ENCODE measurements around the gene YWHAQ. TPM values are rescaled to one million over a fixed set of nuclear protein-coding genes. Genes with fewer than 3 reads are reported as not detected.
"Not testable (repeated sequence)": the region's sequence is repeated elsewhere in the genome, so short reads cannot be mapped to it uniquely, and the experiment has no call there.

YWHAQ gene
- total RNA-seq, 1 donor from 2014 or later, result 164 TPM

DNA sequence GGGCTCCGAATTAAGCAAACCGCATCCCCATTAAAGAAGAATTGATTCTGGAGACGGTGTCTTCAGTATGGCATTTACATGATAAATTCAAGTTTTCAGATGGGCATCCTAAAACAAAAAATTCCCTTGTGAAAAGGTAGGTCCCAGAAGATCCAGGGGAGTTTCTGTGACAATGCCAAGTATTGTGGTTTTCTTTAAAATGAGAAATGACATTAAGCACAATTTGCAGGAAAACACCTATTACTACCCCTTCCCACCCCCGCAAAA lies 689 bp upstream of the YWHAQ start:
- Mint-ChIP-seq H3K4me3 (peak overlapping the region; percentile 88), H3K27me3 (no peaks in the 10 kb centered on the region), H3K9me3 (no peaks in the 10 kb centered on the region), H3K4me1 (peaks cover 46% of the 10 kb centered on the region), H3K36me3 (ENCODE audit: low read depth) (peaks cover 34% of the 10 kb centered on the region), H3K27ac (peak overlapping the region; percentile 41)
- DNase-seq (no peak), ATAC-seq (ENCODE audit: low read depth) (no peak)
- TF ChIP-seq, protein P1, sequence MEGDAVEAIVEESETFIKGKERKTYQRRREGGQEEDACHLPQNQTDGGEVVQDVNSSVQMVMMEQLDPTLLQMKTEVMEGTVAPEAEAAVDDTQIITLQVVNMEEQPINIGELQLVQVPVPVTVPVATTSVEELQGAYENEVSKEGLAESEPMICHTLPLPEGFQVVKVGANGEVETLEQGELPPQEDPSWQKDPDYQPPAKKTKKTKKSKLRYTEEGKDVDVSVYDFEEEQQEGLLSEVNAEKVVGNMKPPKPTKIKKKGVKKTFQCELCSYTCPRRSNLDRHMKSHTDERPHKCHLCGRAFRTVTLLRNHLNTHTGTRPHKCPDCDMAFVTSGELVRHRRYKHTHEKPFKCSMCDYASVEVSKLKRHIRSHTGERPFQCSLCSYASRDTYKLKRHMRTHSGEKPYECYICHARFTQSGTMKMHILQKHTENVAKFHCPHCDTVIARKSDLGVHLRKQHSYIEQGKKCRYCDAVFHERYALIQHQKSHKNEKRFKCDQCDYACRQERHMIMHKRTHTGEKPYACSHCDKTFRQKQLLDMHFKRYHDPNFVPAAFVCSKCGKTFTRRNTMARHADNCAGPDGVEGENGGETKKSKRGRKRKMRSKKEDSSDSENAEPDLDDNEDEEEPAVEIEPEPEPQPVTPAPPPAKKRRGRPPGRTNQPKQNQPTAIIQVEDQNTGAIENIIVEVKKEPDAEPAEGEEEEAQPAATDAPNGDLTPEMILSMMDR (IDR thresholded peaks at IDR 0.05), result no peak
- CTCF ChIA-PET, result no interaction called here
- intact Hi-C loops (cut with micrococcal nuclease), result loop anchor here (1.0 to 5.0 kb wide), 10 partner anchors 23 to 1113 kb away; partner anchors contain the start of genes ADAM17, CPSF3, IAH1 and ITGB1BP1
- POLR2A ChIA-PET, result interaction anchor here (0.5 to 3.1 kb wide), 15 partner anchors 9 to 818 kb away, joined by 3 to 74 read pairs (median 9); partner anchors contain the start of genes ADAM17, CPSF3, IAH1 and ITGB1BP1

DNA sequence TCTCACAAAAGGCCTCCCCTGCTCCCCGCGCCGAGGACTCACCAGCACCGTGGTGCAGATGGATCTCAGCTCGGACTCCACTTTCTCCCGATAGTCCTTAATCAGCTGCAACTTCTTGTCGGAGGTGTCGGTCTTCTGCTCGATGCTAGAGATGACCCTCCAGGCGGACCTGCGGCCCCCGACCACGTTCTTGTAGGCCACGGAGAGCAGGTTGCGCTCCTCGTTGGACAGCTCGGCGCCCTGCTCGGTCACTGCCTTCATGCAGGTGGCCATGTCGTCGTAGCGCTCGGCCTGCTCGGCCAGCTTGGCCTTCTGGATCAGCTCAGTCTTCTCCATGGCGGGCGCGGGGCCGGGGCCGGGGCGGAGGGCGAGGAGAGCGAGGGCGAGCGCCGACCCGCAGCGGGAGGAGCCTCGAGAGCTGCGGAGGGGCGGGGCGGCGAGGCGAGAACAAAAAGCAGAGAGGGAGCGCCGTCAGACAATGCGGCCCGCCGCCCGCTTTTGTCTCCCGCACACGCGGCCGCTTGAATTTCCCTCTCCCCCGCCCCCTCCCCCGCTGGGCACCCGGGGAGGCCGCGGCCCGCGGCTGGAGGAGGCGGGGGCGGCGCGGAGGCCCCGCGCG lies 571 bp downstream of the YWHAQ start:
- H3K27ac Mint-ChIP-seq, result peak overlapping the region; percentile 84
- peak; percentile 39 for ATAC-seq (ENCODE audit: low read depth)
- H3K36me3 Mint-ChIP-seq (ENCODE audit: low read depth), result peaks cover 47% of the 10 kb centered on the region
- intact Hi-C loops (cut with micrococcal nuclease), result loop anchor here (1.0 to 5.0 kb wide), 5 partner anchors 93 to 1115 kb away; partner anchors contain the start of genes KLF11 and RRM2
- peak; percentile 73 for DNase-seq
- H3K4me1 Mint-ChIP-seq, result peaks cover 59% of the 10 kb centered on the region
- TF ChIP-seq, protein P1 (IDR thresholded peaks at IDR 0.05), result no peak
- no peaks in the 10 kb centered on the region for H3K27me3 Mint-ChIP-seq
- CTCF ChIA-PET, result interaction anchor here (0.7 kb wide), 1 partner anchor 157 kb away, joined by 5 read pairs; no protein-coding TSS in a partner anchor
- peak overlapping the region; percentile 92 for H3K4me3 Mint-ChIP-seq
- H3K9me3 Mint-ChIP-seq, result no peaks in the 10 kb centered on the region
- POLR2A ChIA-PET, result interaction anchor here (0.7 to 3.1 kb wide), 21 partner anchors 8 to 817 kb away, joined by 3 to 74 read pairs (median 8); partner anchors contain the start of genes ADAM17, CPSF3, IAH1 and ITGB1BP1

DNA sequence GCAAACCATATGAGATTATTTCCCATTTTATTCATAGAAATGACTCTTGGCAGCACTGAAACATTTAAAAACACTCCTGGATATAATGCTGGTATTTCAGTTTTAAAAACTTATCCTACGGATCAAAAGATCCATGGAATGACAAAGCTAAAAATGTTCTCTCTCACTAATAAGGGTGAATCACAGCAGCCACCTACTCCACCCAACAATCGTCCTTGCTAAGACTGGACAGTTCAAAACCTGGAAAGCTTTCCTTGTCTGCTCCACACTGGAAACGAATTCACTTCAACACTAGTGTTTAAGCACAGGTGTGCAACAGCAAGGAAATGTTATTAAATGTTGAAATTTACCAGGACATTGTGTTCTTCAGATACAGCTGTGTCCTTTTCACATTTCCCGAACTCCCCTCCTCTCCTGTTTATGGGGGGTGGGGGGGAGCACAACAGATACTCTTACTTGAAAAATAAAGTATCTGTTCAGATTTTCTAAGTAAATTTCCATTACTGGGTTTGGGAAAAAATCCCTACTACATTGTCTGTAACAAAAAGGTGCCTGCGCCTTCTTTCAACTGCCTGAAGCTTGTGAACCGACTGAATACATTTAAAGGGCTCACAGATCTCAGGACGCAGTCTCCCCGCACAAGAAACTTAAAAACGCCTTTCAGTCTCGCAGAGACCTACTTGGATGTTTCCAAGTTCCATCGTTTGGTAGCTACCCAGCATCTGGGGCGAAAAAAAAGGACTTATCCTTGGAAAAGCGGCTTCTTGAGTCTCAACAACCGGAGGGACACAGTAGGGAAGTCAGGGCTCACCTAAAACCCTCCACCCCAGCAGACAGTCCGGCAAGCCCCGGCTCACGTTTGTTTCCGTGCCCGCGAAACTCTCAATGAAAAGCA lies 1.3 kb downstream of the YWHAQ start:
- DNase-seq, result no peak
- CTCF ChIA-PET, result interaction anchor here (0.7 kb wide), 1 partner anchor 156 kb away, joined by 5 read pairs; no protein-coding TSS in a partner anchor
- TF ChIP-seq, protein P1 (IDR thresholded peaks at IDR 0.05), result no peak
- Mint-ChIP-seq H3K27ac (peak overlapping the region; percentile 84), H3K36me3 (ENCODE audit: low read depth) (peaks cover 51% of the 10 kb centered on the region), H3K9me3 (no peaks in the 10 kb centered on the region), H3K4me1 (peaks cover 60% of the 10 kb centered on the region), H3K27me3 (no peaks in the 10 kb centered on the region), H3K4me3 (peak overlapping the region; percentile 92)
- intact Hi-C loops (cut with micrococcal nuclease), result loop anchor here (1.0 to 5.0 kb wide), 6 partner anchors 9 to 1115 kb away; partner anchors contain the start of genes KLF11 and RRM2
- POLR2A ChIA-PET, result interaction anchor here (0.6 to 3.1 kb wide), 18 partner anchors 10 to 818 kb away, joined by 3 to 74 read pairs (median 8); partner anchors contain the start of genes ADAM17, CPSF3, IAH1 and ITGB1BP1
- ATAC-seq (ENCODE audit: low read depth), result no peak

DNA sequence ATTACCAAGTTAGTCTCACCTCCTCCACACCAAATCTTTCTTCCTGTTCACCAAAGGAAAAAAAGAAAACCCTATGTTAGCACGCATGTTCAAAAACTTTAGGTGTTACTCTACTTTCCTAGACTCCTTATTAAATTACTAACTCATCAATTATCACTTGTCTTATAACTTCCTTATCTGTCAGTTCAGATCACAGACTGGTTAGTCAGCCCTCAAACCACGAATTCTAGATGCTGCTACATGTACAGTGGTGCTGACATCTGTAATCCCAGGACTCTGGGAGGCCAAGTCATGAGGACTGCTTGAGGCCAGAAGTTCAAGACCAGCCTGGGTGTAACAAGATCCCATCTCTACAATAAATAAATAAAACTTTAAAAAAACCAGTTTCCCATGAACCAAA lies 3.5 kb downstream of the YWHAQ start:
- H3K4me1 Mint-ChIP-seq, result peaks cover 73% of the 10 kb centered on the region
- H3K27ac Mint-ChIP-seq, result no peak overlapping the region
- ChIA-PET CTCF (no interaction called here), POLR2A (no interaction called here)
- TF ChIP-seq, protein P1 (IDR thresholded peaks at IDR 0.05), result no peak
- no peak for DNase-seq
- H3K9me3 Mint-ChIP-seq, result no peaks in the 10 kb centered on the region
- H3K27me3 Mint-ChIP-seq, result no peaks in the 10 kb centered on the region
- peak overlapping the region; percentile 21 for H3K4me3 Mint-ChIP-seq
- intact Hi-C loops (cut with micrococcal nuclease), result no loop called here
- H3K36me3 Mint-ChIP-seq (ENCODE audit: low read depth), result peaks cover 66% of the 10 kb centered on the region
- ATAC-seq (ENCODE audit: low read depth), result no peak

DNA sequence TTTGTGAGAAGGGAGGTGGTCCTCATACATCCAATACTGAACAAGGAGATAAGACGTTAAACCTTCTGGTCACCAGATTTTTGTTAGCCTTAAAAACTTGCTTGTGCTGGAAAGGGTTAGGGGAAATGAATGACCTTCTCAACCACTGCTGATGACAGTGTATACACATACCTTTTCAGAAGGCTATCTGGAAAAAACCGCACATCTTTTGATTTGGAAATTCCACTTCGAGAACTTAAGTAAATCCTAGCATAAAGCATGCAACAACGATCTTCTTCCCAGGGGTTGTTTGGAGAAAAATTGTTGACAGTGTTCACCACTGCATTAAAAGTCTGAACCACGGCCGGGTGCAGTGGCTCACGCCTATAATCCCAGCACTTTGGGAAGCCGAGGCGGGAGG lies 7.6 kb downstream of the YWHAQ start:
- intact Hi-C loops (cut with micrococcal nuclease), result no loop called here
- H3K27ac Mint-ChIP-seq, result no peak overlapping the region
- CTCF ChIA-PET, result no interaction called here
- peaks cover 68% of the 10 kb centered on the region for H3K36me3 Mint-ChIP-seq (ENCODE audit: low read depth)
- peaks cover 80% of the 10 kb centered on the region for H3K4me1 Mint-ChIP-seq
- no peak for DNase-seq
- H3K27me3 Mint-ChIP-seq, result no peaks in the 10 kb centered on the region
- no peak overlapping the region for H3K4me3 Mint-ChIP-seq
- no peaks in the 10 kb centered on the region for H3K9me3 Mint-ChIP-seq
- ATAC-seq (ENCODE audit: low read depth), result no peak
- POLR2A ChIA-PET, result no interaction called here
- TF ChIP-seq, protein P1 (IDR thresholded peaks at IDR 0.05), result no peak

DNA sequence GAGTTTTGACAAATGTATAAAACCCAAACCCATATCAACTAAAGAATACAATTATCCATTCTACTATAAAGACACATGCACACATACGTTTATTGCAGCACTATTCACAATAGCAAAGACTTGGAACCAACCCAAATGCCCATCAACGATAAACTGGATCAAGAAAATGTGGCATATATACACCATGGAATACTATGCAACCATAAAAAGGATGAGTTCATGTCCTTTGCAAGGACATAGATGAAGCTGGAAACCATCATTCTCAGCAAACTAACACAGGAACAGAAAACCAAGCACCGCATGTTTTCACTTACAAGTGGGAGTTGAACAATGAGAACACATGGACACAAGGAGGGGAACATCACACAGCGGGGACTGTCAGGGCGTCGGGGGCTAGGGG lies 9.1 kb downstream of the YWHAQ start:
- intact Hi-C loops (cut with micrococcal nuclease); CTCF ChIA-PET; ATAC-seq (ENCODE audit: low read depth): not testable (repeated sequence)

More for the DNA sequence above, 9.1 kb downstream of the YWHAQ start:
- Mint-ChIP-seq H3K36me3 (ENCODE audit: low read depth) (peaks cover 64% of the 10 kb centered on the region), H3K4me1 (peaks cover 74% of the 10 kb centered on the region)
- POLR2A ChIA-PET, result interaction anchor here (1.0 kb wide), 1 partner anchor 9 kb away, joined by 3 read pairs; the partner anchor contains the start of gene YWHAQ
- DNase-seq, H3K9me3 Mint-ChIP-seq, H3K27me3 Mint-ChIP-seq, H3K4me3 Mint-ChIP-seq, H3K27ac Mint-ChIP-seq: not testable (repeated sequence)

Data from activated B cell treated with CpG ODN at 0.5 μM for 24 hours (primary cell).